ENCODE measurements around the gene NDFIP2.

The NDFIP2 gene

GRCh38 chr13:79531542-79532254, 50.7 kb downstream of the NDFIP2 start:
- no peak overlapping the region for H3K27ac Mint-ChIP-seq (ENCODE audit: low read depth)
- H3K36me3 Mint-ChIP-seq (ENCODE audit: insufficient read depth), result peaks cover 1% of the 10 kb centered on the region
- ATAC-seq (replicated peaks; ENCODE audit: extremely low read depth, poor library complexity, severe bottlenecking) (no peak), DNase-seq (ENCODE audit: low spot score in 2 of 2) (no peak)
- H3K9me3 Mint-ChIP-seq, result no peaks in the 10 kb centered on the region
- H3K27me3 Mint-ChIP-seq, result no peaks in the 10 kb centered on the region
- H3K4me1 Mint-ChIP-seq, result peaks cover 7% of the 10 kb centered on the region
- H3K4me3 Mint-ChIP-seq, result no peak overlapping the region

- peak overlapping the region; percentile 13 for H3K27ac Mint-ChIP-seq (ENCODE audit: low read depth)
- no peak for DNase-seq (ENCODE audit: low spot score in 2 of 2)
- peaks cover 7% of the 10 kb centered on the region for H3K4me1 Mint-ChIP-seq
- H3K4me3 Mint-ChIP-seq, result no peak overlapping the region
- peaks cover 2% of the 10 kb centered on the region for H3K36me3 Mint-ChIP-seq (ENCODE audit: insufficient read depth)
- H3K27me3 Mint-ChIP-seq, result no peaks in the 10 kb centered on the region
- H3K9me3 Mint-ChIP-seq, result no peaks in the 10 kb centered on the region
- no peak for ATAC-seq (replicated peaks; ENCODE audit: extremely low read depth, poor library complexity, severe bottlenecking)
These were observed 51.6 kb downstream of the NDFIP2 start for GRCh38 chr13:79532576-79532975.

GRCh38 chr13:79533781-79534400, 52.9 kb downstream of the NDFIP2 start:
- Mint-ChIP-seq H3K27ac (ENCODE audit: low read depth) (no peak overlapping the region), H3K4me1 (peaks cover 7% of the 10 kb centered on the region)
- no peak for ATAC-seq (replicated peaks; ENCODE audit: extremely low read depth, poor library complexity, severe bottlenecking)

GRCh38 chr13:79534596-79534995, 53.6 kb downstream of the NDFIP2 start:
- peaks cover 7% of the 10 kb centered on the region for H3K4me1 Mint-ChIP-seq
- no peaks in the 10 kb centered on the region for H3K9me3 Mint-ChIP-seq
- H3K27me3 Mint-ChIP-seq, result no peaks in the 10 kb centered on the region
- no peak overlapping the region for H3K27ac Mint-ChIP-seq (ENCODE audit: low read depth)
- no peak for ATAC-seq (replicated peaks; ENCODE audit: extremely low read depth, poor library complexity, severe bottlenecking)
- H3K36me3 Mint-ChIP-seq (ENCODE audit: insufficient read depth), result peaks cover 2% of the 10 kb centered on the region
- DNase-seq (ENCODE audit: low spot score in 2 of 2), result no peak
- no peak overlapping the region for H3K4me3 Mint-ChIP-seq

More at GRCh38 chr13:79533781-79534400, 52.9 kb downstream of the NDFIP2 start:
- no peak overlapping the region for H3K4me3 Mint-ChIP-seq
- no peak for DNase-seq (ENCODE audit: low spot score in 2 of 2)
- no peaks in the 10 kb centered on the region for H3K9me3 Mint-ChIP-seq
- H3K36me3 Mint-ChIP-seq (ENCODE audit: insufficient read depth), result peaks cover 2% of the 10 kb centered on the region
- no peaks in the 10 kb centered on the region for H3K27me3 Mint-ChIP-seq

- Mint-ChIP-seq H3K4me1 (no peaks in the 10 kb centered on the region), H3K9me3 (no peaks in the 10 kb centered on the region), H3K4me3 (no peak overlapping the region), H3K27ac (ENCODE audit: low read depth) (no peak overlapping the region), H3K36me3 (ENCODE audit: insufficient read depth) (peaks cover 2% of the 10 kb centered on the region), H3K27me3 (no peaks in the 10 kb centered on the region)
- no peak for ATAC-seq (replicated peaks; ENCODE audit: extremely low read depth, poor library complexity, severe bottlenecking)
- DNase-seq (ENCODE audit: low spot score in 2 of 2), result no peak
These were observed 57.8 kb downstream of the NDFIP2 start for GRCh38 chr13:79538757-79539156.

- Mint-ChIP-seq H3K4me1 (no peaks in the 10 kb centered on the region), H3K36me3 (ENCODE audit: insufficient read depth) (peaks cover 2% of the 10 kb centered on the region), H3K27me3 (no peaks in the 10 kb centered on the region), H3K27ac (ENCODE audit: low read depth) (no peak overlapping the region), H3K9me3 (no peaks in the 10 kb centered on the region), H3K4me3 (no peak overlapping the region)
- ATAC-seq (replicated peaks; ENCODE audit: extremely low read depth, poor library complexity, severe bottlenecking), result no peak
- DNase-seq (ENCODE audit: low spot score in 2 of 2), result no peak
These were observed 59.5 kb downstream of the NDFIP2 start for GRCh38 chr13:79540504-79540903.

- H3K4me1 Mint-ChIP-seq, result no peaks in the 10 kb centered on the region
- no peak overlapping the region for H3K27ac Mint-ChIP-seq (ENCODE audit: low read depth)
- no peaks in the 10 kb centered on the region for H3K9me3 Mint-ChIP-seq
- peaks cover 2% of the 10 kb centered on the region for H3K36me3 Mint-ChIP-seq (ENCODE audit: insufficient read depth)
- ATAC-seq (replicated peaks; ENCODE audit: extremely low read depth, poor library complexity, severe bottlenecking), result peak; percentile 56
- H3K27me3 Mint-ChIP-seq, result no peaks in the 10 kb centered on the region
- no peak for DNase-seq (ENCODE audit: low spot score in 2 of 2)
- no peak overlapping the region for H3K4me3 Mint-ChIP-seq
These were observed 60.6 kb downstream of the NDFIP2 start for GRCh38 chr13:79541426-79542049.

- ATAC-seq (replicated peaks; ENCODE audit: extremely low read depth, poor library complexity, severe bottlenecking) (no peak), DNase-seq (ENCODE audit: low spot score in 2 of 2) (no peak)
- H3K36me3 Mint-ChIP-seq (ENCODE audit: insufficient read depth), result no peaks in the 10 kb centered on the region
- no peaks in the 10 kb centered on the region for H3K27me3 Mint-ChIP-seq
- no peaks in the 10 kb centered on the region for H3K9me3 Mint-ChIP-seq
- H3K4me1 Mint-ChIP-seq, result peaks cover 5% of the 10 kb centered on the region
- no peak overlapping the region for H3K4me3 Mint-ChIP-seq
- no peak overlapping the region for H3K27ac Mint-ChIP-seq (ENCODE audit: low read depth)
These were observed 62.9 kb downstream of the NDFIP2 start for GRCh38 chr13:79543883-79544282.

- no peak overlapping the region for H3K27ac Mint-ChIP-seq (ENCODE audit: low read depth)
- H3K4me3 Mint-ChIP-seq, result no peak overlapping the region
- H3K36me3 Mint-ChIP-seq (ENCODE audit: insufficient read depth), result no peaks in the 10 kb centered on the region
- ATAC-seq (replicated peaks; ENCODE audit: extremely low read depth, poor library complexity, severe bottlenecking) (no peak), DNase-seq (ENCODE audit: low spot score in 2 of 2) (no peak)
- no peaks in the 10 kb centered on the region for H3K9me3 Mint-ChIP-seq
- H3K4me1 Mint-ChIP-seq, result peaks cover 5% of the 10 kb centered on the region
- no peaks in the 10 kb centered on the region for H3K27me3 Mint-ChIP-seq
These were observed 66.5 kb downstream of the NDFIP2 start for GRCh38 chr13:79547211-79548195.

GRCh38 chr13:79548902-79549301, 67.9 kb downstream of the NDFIP2 start:
- H3K9me3 Mint-ChIP-seq, result no peaks in the 10 kb centered on the region
- H3K27ac Mint-ChIP-seq (ENCODE audit: low read depth), result no peak overlapping the region
- H3K36me3 Mint-ChIP-seq (ENCODE audit: insufficient read depth), result no peaks in the 10 kb centered on the region
- ATAC-seq (replicated peaks; ENCODE audit: extremely low read depth, poor library complexity, severe bottlenecking) (no peak), DNase-seq (ENCODE audit: low spot score in 2 of 2) (no peak)
- no peaks in the 10 kb centered on the region for H3K27me3 Mint-ChIP-seq
- peaks cover 5% of the 10 kb centered on the region for H3K4me1 Mint-ChIP-seq
- no peak overlapping the region for H3K4me3 Mint-ChIP-seq

GRCh38 chr13:79549355-79550106, 68.6 kb downstream of the NDFIP2 start:
- H3K36me3 Mint-ChIP-seq (ENCODE audit: insufficient read depth), result no peaks in the 10 kb centered on the region
- no peak overlapping the region for H3K27ac Mint-ChIP-seq (ENCODE audit: low read depth)
- ATAC-seq (replicated peaks; ENCODE audit: extremely low read depth, poor library complexity, severe bottlenecking), result no peak
- H3K9me3 Mint-ChIP-seq, result no peaks in the 10 kb centered on the region
- H3K4me3 Mint-ChIP-seq, result no peak overlapping the region
- DNase-seq (ENCODE audit: low spot score in 2 of 2), result no peak
- H3K27me3 Mint-ChIP-seq, result no peaks in the 10 kb centered on the region
- H3K4me1 Mint-ChIP-seq, result peaks cover 5% of the 10 kb centered on the region

GRCh38 chr13:79557666-79558065, 76.7 kb downstream of the NDFIP2 start:
- Mint-ChIP-seq H3K4me1 (no peaks in the 10 kb centered on the region), H3K27me3 (no peaks in the 10 kb centered on the region), H3K36me3 (ENCODE audit: insufficient read depth) (no peaks in the 10 kb centered on the region), H3K4me3 (no peak overlapping the region), H3K27ac (ENCODE audit: low read depth) (no peak overlapping the region), H3K9me3 (peaks cover 16% of the 10 kb centered on the region)
- no peak for DNase-seq (ENCODE audit: low spot score in 2 of 2)
- no peak for ATAC-seq (replicated peaks; ENCODE audit: extremely low read depth, poor library complexity, severe bottlenecking)

Data from central memory CD8-positive, alpha-beta T cell (primary cell).